HEK293 (cell line): ENCODE data around the gene PILRB.

Source experiments
- CTCF ChIA-PET: fragments of 350-600 bp; formaldehyde crosslinking; extraction: SDS; loops from one replicate; lab custom pipeline; 2021; ENCODE audit warnings: antibody characterized with exemption; lab: Yijun Ruan, JAX
- POLR2A ChIA-PET: fragments of 300-600 bp; formaldehyde crosslinking; extraction: SDS; loops from one replicate; lab custom pipeline; 2020; ENCODE audit warnings: antibody characterized with exemption, inconsistent platforms; lab: Yijun Ruan, JAX
- H3K27ac ChIP-seq: fragments of 200-500 bp; sonication (Bioruptor generic); 2 replicates; pipeline ENCODE4 v1.5.1; 2014; ENCODE audit warnings: low read depth, low read length, control low read depth, inconsistent platforms; ENCODE audit errors: extremely low read depth
- H3K36me3 ChIP-seq, 2 experiments: fragments of 200-500 bp in 1 of 2; sonication (Bioruptor generic) in 1 of 2; 1 replicate in 1 of 2; 2 replicates in 1 of 2; pipeline ENCODE4 v1.5.1; 2014 to 2017; ENCODE audit warnings: inconsistent platforms in 2 of 2, low read length in 2 of 2; ENCODE audit not compliant: control insufficient read depth in 2 of 2, insufficient read depth in 1 of 2
- H3K4me1 ChIP-seq: fragments of 200-500 bp; sonication (Bioruptor generic); 2 replicates; pipeline ENCODE4 v1.5.1; 2014; ENCODE audit warnings: mild to moderate bottlenecking, low read length, inconsistent platforms; ENCODE audit not compliant: control insufficient read depth, insufficient read depth
- H3K4me3 ChIP-seq: 2 replicates; pipeline ENCODE4 v1.5.1; 2011; ENCODE audit warnings: low read depth, mild to moderate bottlenecking, control low read depth, low read length, moderate library complexity
- H3K9me3 ChIP-seq: fragments of 200-500 bp; sonication (Bioruptor generic); 2 replicates; pipeline ENCODE4 v1.5.1; 2014; ENCODE audit warnings: low read depth, low read length, inconsistent platforms; ENCODE audit not compliant: control insufficient read depth, insufficient read depth
- GLIS1 ChIP-seq: fragments of 450-650 bp; formaldehyde crosslinking; IDR thresholded peaks from 2 replicates; pipeline ENCODE4 v1.5.1; 2016; ENCODE audit warnings: missing biosample characterization, missing genetic modification characterization
- KLF9 ChIP-seq: fragments of 450-650 bp; formaldehyde crosslinking; IDR thresholded peaks from 2 replicates; pipeline ENCODE4 v1.5.1; 2016; ENCODE audit warnings: missing biosample characterization, missing genetic modification characterization, low read depth
- MYNN ChIP-seq: fragments of 450-650 bp; formaldehyde crosslinking; IDR thresholded peaks from 2 replicates; pipeline ENCODE4 v1.5.1; 2016; ENCODE audit warnings: missing biosample characterization, missing genetic modification characterization, borderline replicate concordance
- PRDM1 ChIP-seq: fragments of 450-650 bp; formaldehyde crosslinking; IDR thresholded peaks from 2 replicates; pipeline ENCODE4; 2016; ENCODE audit warnings: missing biosample characterization, missing genetic modification characterization
- SETDB1 ChIP-seq: IDR thresholded peaks from one replicate; pipeline ENCODE4 v1.6.1; 2017; ENCODE audit warnings: mild to moderate bottlenecking, low read length, moderate library complexity, mixed read lengths; ENCODE audit not compliant: insufficient read length
- ZBTB17 ChIP-seq: fragments of 450-650 bp; formaldehyde crosslinking; IDR thresholded peaks from 2 replicates; pipeline ENCODE4 v1.5.1; 2016; ENCODE audit warnings: missing biosample characterization, missing genetic modification characterization
- ZBTB21 ChIP-seq: fragments of 450-650 bp; formaldehyde crosslinking; IDR thresholded peaks from 2 replicates; pipeline ENCODE4 v1.5.1; 2017; ENCODE audit warnings: missing biosample characterization, missing genetic modification characterization
- ZNF174 ChIP-seq: fragments of 450-650 bp; formaldehyde crosslinking; IDR thresholded peaks from 2 replicates; pipeline ENCODE4 v1.5.0; 2017; ENCODE audit warnings: missing biosample characterization, mild to moderate bottlenecking, missing genetic modification characterization
- ZNF2 ChIP-seq: fragments of 450-650 bp; formaldehyde crosslinking; IDR thresholded peaks from 2 replicates; pipeline ENCODE4 v1.5.1; 2016; ENCODE audit warnings: missing biosample characterization, missing genetic modification characterization
- ZNF366 ChIP-seq: fragments of 450-650 bp; formaldehyde crosslinking; conservative IDR thresholded peaks from 2 replicates; pipeline ENCODE4 v1.5.1; 2016; ENCODE audit warnings: missing biosample characterization, missing genetic modification characterization
- ZNF501 ChIP-seq: fragments of 450-650 bp; formaldehyde crosslinking; IDR thresholded peaks from 2 replicates; pipeline ENCODE4 v1.5.1; 2016; ENCODE audit warnings: missing biosample characterization, missing genetic modification characterization
- ZNF600 ChIP-seq: fragments of 450-650 bp; formaldehyde crosslinking; IDR thresholded peaks from 2 replicates; pipeline ENCODE4 v1.5.1; 2016; ENCODE audit warnings: missing biosample characterization, missing genetic modification characterization
- ZNF654 ChIP-seq: fragments of 450-650 bp; formaldehyde crosslinking; IDR thresholded peaks from 2 replicates; pipeline ENCODE4 v1.5.1; 2016; ENCODE audit warnings: low read depth, missing biosample characterization, missing genetic modification characterization
- ZNF701 ChIP-seq: fragments of 450-650 bp; formaldehyde crosslinking; IDR thresholded peaks from 2 replicates; pipeline ENCODE4 v1.5.1; 2016; ENCODE audit warnings: missing biosample characterization, missing genetic modification characterization
- ZNF747 ChIP-seq: fragments of 450-650 bp; formaldehyde crosslinking; IDR thresholded peaks from 2 replicates; pipeline ENCODE4 v1.5.1; 2016; ENCODE audit warnings: missing biosample characterization, missing genetic modification characterization
- TF ChIP-seq, protein P1 (sequence below): fragments of 450-650 bp; formaldehyde crosslinking; IDR thresholded peaks from 2 replicates; pipeline ENCODE4 v1.5.1; 2016; ENCODE audit warnings: missing biosample characterization, missing genetic modification characterization
- TF ChIP-seq, protein P2 (sequence below): fragments of 450-650 bp; formaldehyde crosslinking; IDR thresholded peaks from 2 replicates; pipeline ENCODE4 v1.5.1; 2016; ENCODE audit warnings: missing biosample characterization, missing genetic modification characterization
- TF ChIP-seq, protein P3 (sequence below): fragments of 450-650 bp; formaldehyde crosslinking; IDR thresholded peaks from 2 replicates; pipeline ENCODE4 v1.5.1; 2016; ENCODE audit warnings: missing biosample characterization, missing genetic modification characterization
- TF ChIP-seq, protein P4 (sequence below): fragments of 450-650 bp; formaldehyde crosslinking; IDR thresholded peaks from 2 replicates; pipeline ENCODE4 v1.5.1; 2016; ENCODE audit warnings: missing biosample characterization, missing genetic modification characterization, low read depth
- TF ChIP-seq, protein P5 (sequence below): fragments of 450-650 bp; formaldehyde crosslinking; IDR thresholded peaks from 2 replicates; pipeline ENCODE4 v1.5.1; 2016; ENCODE audit warnings: missing biosample characterization, missing genetic modification characterization

Gene PILRB

DNA sequence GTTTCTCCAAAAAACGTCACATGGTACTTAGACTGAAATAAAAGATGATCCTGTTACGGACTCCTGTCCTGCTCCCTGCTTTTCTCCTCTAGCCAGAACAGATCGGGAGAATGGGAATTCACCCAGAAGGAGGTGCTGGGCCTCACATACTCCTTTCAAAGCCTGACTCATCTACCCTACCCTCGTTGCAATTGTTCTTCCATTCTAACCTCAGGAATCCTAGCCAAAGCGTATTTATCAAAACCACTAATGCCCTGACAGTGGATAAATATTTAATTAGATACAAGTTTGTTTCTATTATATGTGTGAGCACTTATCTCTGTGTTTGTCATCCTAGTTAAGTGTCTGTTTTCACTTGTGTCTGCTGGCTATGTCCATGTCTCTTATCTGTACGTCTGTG is 48.9 kb downstream of the PILRB start:
- TF ChIP-seq ZNF501 (tag by site-specific recombination), result no peak
- no peak for TF ChIP-seq ZBTB21 (tag by site-specific recombination)
- peak; percentile 68 for TF ChIP-seq ZNF600 (tag by site-specific recombination)
- TF ChIP-seq, protein P1, sequence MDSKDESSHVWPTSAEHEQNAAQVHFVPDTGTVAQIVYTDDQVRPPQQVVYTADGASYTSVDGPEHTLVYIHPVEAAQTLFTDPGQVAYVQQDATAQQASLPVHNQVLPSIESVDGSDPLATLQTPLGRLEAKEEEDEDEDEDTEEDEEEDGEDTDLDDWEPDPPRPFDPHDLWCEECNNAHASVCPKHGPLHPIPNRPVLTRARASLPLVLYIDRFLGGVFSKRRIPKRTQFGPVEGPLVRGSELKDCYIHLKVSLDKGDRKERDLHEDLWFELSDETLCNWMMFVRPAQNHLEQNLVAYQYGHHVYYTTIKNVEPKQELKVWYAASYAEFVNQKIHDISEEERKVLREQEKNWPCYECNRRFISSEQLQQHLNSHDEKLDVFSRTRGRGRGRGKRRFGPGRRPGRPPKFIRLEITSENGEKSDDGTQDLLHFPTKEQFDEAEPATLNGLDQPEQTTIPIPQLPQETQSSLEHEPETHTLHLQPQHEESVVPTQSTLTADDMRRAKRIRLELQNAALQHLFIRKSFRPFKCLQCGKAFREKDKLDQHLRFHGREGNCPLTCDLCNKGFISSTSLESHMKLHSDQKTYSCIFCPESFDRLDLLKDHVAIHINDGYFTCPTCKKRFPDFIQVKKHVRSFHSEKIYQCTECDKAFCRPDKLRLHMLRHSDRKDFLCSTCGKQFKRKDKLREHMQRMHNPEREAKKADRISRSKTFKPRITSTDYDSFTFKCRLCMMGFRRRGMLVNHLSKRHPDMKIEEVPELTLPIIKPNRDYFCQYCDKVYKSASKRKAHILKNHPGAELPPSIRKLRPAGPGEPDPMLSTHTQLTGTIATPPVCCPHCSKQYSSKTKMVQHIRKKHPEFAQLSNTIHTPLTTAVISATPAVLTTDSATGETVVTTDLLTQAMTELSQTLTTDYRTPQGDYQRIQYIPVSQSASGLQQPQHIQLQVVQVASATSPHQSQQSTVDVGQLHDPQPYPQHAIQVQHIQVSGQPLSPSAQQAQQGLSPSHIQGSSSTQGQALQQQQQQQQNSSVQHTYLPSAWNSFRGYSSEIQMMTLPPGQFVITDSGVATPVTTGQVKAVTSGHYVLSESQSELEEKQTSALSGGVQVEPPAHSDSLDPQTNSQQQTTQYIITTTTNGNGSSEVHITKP (tag by site-specific recombination), result no peak
- TF ChIP-seq MYNN (tag by site-specific recombination), result no peak
- TF ChIP-seq SETDB1, result no peak
- TF ChIP-seq, all 188 proteins: peak for 1
- Histone ChIP-seq H3K27ac (no peak overlapping the region), H3K4me3 (no peak overlapping the region), H3K36me3 (no peaks in the 10 kb centered on the region), H3K4me1 (0 out of 2 replicates have a peak, but pooled peaks cover 6% of the 10 kb centered on the region), H3K9me3 (no peaks in the 10 kb centered on the region)
- ChIA-PET POLR2A (interaction anchor here (1.6 kb wide), 1 partner anchor 22 kb away, joined by 9 read pairs; the partner anchor contains the start of gene ZCWPW1), CTCF (interaction anchor here (0.6 to 3.0 kb wide), 35 partner anchors 9 to 403 kb away, joined by 3 to 22 read pairs (median 4); partner anchors contain the start of gene PILRB)

DNA sequence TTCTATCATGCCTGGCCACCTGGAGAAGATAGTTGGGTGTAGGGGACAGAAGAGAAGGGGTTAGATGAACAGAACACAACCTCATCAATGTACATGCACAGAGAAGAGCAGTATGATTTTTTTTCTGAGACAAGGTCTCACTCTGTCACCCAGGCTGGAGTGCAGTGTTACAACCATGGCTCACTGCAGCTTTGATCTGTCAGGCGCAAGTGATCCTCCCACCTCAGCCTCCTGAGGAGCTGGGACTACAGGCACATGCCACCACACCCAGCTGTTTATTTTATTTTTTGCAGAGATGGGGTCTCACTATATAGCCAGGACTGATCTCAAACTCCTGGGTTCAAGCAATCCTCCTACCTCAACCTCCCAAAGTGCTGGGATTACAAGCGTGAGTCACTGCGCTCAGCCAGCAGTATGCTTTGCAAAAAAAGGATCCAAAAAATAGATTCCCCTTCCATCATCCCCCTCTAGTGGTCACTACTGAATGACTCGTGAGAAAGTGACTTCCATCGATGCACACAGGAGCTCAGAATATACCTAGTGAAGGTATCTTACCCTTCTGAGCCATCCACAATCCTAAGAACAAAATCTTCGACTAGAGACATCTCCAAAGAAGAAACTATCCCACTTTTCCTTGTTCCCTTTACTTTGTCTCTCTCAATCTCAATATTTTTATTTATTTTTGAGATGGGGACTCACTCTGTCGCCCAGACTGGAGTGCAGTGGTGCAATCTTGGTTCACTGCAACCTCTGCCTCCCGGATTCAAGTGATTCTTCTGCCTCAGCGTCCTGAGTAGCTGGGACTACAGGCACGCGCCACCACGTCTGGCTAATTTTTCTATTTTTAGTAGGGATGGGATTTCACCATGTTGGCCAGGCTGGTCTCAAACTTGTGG is 49.6 kb downstream of the PILRB start:
- H3K4me1 ChIP-seq, result 0 out of 2 replicates have a peak, but pooled peaks cover 6% of the 10 kb centered on the region
- peak; percentile 75 for TF ChIP-seq ZBTB17
- TF ChIP-seq, protein P2, sequence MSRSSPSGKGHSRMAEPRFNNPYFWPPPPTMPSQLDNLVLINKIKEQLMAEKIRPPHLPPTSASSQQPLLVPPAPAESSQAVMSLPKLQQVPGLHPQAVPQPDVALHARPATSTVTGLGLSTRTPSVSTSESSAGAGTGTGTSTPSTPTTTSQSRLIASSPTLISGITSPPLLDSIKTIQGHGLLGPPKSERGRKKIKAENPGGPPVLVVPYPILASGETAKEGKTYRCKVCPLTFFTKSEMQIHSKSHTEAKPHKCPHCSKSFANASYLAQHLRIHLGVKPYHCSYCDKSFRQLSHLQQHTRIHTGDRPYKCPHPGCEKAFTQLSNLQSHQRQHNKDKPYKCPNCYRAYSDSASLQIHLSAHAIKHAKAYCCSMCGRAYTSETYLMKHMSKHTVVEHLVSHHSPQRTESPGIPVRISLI, result peak; percentile 74; the same call in 1 of the 2 replicates
- TF ChIP-seq KLF9 (tag by site-specific recombination), result no peak
- TF ChIP-seq PRDM1 (tag by site-specific recombination), result peak; percentile 65
- no peak for TF ChIP-seq ZNF701
- TF ChIP-seq GLIS1, result 0 out of 2 replicates have a peak, but pooled peaks have one; percentile 13
- TF ChIP-seq, protein P3, sequence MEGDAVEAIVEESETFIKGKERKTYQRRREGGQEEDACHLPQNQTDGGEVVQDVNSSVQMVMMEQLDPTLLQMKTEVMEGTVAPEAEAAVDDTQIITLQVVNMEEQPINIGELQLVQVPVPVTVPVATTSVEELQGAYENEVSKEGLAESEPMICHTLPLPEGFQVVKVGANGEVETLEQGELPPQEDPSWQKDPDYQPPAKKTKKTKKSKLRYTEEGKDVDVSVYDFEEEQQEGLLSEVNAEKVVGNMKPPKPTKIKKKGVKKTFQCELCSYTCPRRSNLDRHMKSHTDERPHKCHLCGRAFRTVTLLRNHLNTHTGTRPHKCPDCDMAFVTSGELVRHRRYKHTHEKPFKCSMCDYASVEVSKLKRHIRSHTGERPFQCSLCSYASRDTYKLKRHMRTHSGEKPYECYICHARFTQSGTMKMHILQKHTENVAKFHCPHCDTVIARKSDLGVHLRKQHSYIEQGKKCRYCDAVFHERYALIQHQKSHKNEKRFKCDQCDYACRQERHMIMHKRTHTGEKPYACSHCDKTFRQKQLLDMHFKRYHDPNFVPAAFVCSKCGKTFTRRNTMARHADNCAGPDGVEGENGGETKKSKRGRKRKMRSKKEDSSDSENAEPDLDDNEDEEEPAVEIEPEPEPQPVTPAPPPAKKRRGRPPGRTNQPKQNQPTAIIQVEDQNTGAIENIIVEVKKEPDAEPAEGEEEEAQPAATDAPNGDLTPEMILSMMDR, result peak; percentile 73
- TF ChIP-seq ZNF366 (tag by site-specific recombination), result 0 out of 2 replicates have a peak, but pooled peaks have one; percentile 36
- TF ChIP-seq, protein P4, sequence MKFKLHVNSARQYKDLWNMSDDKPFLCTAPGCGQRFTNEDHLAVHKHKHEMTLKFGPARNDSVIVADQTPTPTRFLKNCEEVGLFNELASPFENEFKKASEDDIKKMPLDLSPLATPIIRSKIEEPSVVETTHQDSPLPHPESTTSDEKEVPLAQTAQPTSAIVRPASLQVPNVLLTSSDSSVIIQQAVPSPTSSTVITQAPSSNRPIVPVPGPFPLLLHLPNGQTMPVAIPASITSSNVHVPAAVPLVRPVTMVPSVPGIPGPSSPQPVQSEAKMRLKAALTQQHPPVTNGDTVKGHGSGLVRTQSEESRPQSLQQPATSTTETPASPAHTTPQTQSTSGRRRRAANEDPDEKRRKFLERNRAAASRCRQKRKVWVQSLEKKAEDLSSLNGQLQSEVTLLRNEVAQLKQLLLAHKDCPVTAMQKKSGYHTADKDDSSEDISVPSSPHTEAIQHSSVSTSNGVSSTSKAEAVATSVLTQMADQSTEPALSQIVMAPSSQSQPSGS, result no peak
- TF ChIP-seq, protein P5, sequence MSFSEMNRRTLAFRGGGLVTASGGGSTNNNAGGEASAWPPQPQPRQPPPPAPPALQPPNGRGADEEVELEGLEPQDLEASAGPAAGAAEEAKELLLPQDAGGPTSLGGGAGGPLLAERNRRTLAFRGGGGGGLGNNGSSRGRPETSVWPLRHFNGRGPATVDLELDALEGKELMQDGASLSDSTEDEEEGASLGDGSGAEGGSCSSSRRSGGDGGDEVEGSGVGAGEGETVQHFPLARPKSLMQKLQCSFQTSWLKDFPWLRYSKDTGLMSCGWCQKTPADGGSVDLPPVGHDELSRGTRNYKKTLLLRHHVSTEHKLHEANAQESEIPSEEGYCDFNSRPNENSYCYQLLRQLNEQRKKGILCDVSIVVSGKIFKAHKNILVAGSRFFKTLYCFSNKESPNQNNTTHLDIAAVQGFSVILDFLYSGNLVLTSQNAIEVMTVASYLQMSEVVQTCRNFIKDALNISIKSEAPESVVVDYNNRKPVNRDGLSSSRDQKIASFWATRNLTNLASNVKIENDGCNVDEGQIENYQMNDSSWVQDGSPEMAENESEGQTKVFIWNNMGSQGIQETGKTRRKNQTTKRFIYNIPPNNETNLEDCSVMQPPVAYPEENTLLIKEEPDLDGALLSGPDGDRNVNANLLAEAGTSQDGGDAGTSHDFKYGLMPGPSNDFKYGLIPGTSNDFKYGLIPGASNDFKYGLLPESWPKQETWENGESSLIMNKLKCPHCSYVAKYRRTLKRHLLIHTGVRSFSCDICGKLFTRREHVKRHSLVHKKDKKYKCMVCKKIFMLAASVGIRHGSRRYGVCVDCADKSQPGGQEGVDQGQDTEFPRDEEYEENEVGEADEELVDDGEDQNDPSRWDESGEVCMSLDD (tag by site-specific recombination), result no peak
- TF ChIP-seq ZNF747 (tag by site-specific recombination), result no peak
- TF ChIP-seq ZNF2 (tag by site-specific recombination), result peak; percentile 45; the same call in 1 of the 2 replicates
- TF ChIP-seq ZNF174 (tag by site-specific recombination), result no peak
- TF ChIP-seq ZNF654 (tag by site-specific recombination), result peak; percentile 92
- H3K36me3 ChIP-seq, result no peaks in the 10 kb centered on the region
- H3K9me3 ChIP-seq, result no peaks in the 10 kb centered on the region
- ChIA-PET CTCF (interaction anchor here (0.6 to 3.0 kb wide), 45 partner anchors 9 to 458 kb away, joined by 3 to 22 read pairs (median 4); partner anchors contain the start of genes MEPCE and PILRB), POLR2A (interaction anchor here (0.8 to 1.6 kb wide), 4 partner anchors 21 to 1029 kb away, joined by 3 to 9 read pairs (median 4); partner anchors contain the start of gene ZCWPW1)
- no peak overlapping the region for H3K4me3 ChIP-seq
- no peak overlapping the region for H3K27ac ChIP-seq
